IPS DF 6.9 (cell line): ENCODE results near the gene OR51M1.
"Not testable (repeated sequence)": the region's sequence is repeated elsewhere in the genome, so short reads cannot be mapped to it uniquely, and the experiment has no call there.

Experiments
- DNase-seq: peaks from one replicate; pipeline ENCODE4 v3.0.0-alpha.2; 2013; ENCODE audit warnings: low read depth, low spot score
- H3K27ac ChIP-seq: one replicate; pipeline ENCODE4 v1.5.1; 2013; ENCODE audit warnings: low read length, control low read depth
- H3K27me3 ChIP-seq: 2 replicates; pipeline ENCODE4 v1.6.1; 2013; ENCODE audit warnings: mild to moderate bottlenecking, low read length; ENCODE audit not compliant: control insufficient read depth, insufficient read depth
- H3K36me3 ChIP-seq: 2 replicates; pipeline ENCODE4 v1.6.1; 2013; ENCODE audit warnings: low read length; ENCODE audit not compliant: control insufficient read depth, insufficient read depth
- H3K4me1 ChIP-seq: 2 replicates; pipeline ENCODE4 v1.6.1; 2013; ENCODE audit warnings: low read length; ENCODE audit not compliant: control insufficient read depth, insufficient read depth
- H3K4me3 ChIP-seq: 2 replicates; pipeline ENCODE4 v1.5.1; 2013; ENCODE audit warnings: mild to moderate bottlenecking, low read length
- H3K9me3 ChIP-seq: 2 replicates; pipeline ENCODE4 v1.6.1; 2013; ENCODE audit warnings: low read length, inconsistent platforms; ENCODE audit not compliant: control insufficient read depth, insufficient read depth
- WGBS: extraction: QIAGEN DNeasy Blood & Tissue Kit; methylation state at CpG from one replicate; pipeline ENCODE4 v1.1.7; 2013; ENCODE audit warnings: mixed read lengths, missing lambda C conversion rate; ENCODE audit not compliant: insufficient read length, insufficient coverage; 5-methylcytosine and 5-hydroxymethylcytosine counted together

Gene OR51M1

GRCh38 chr11:5383576-5383975 lies at the start of gene OR51M1:
Gene OR51M1, plus strand, starts transcription at chr11:5383812. Its CDS starts 5,587 bp downstream, at chr11:5389399.
- whole genome bisulfite sequencing, result no CpG with 5 or more reads among the region's 1 CpG
- no peaks in the 10 kb centered on the region for H3K9me3 ChIP-seq
- H3K36me3 ChIP-seq, result no peaks in the 10 kb centered on the region
- no peaks in the 10 kb centered on the region for H3K27me3 ChIP-seq
- no peak within 1 kb of the TSS for H3K27ac ChIP-seq
- H3K4me3 ChIP-seq, result no peak within 1 kb of the TSS
- no peaks in the 10 kb centered on the region for H3K4me1 ChIP-seq
- no peak for DNase-seq

GRCh38 chr11:5335170-5335569 lies 48.4 kb upstream of the OR51M1 start:
- no peaks in the 10 kb centered on the region for H3K9me3 ChIP-seq
- WGBS, result no CpG with 5 or more reads among the region's 1 CpG
- H3K27ac ChIP-seq, result no peak overlapping the region
- H3K4me3 ChIP-seq, result no peak overlapping the region
- no peak for DNase-seq
- no peaks in the 10 kb centered on the region for H3K27me3 ChIP-seq
- no peaks in the 10 kb centered on the region for H3K4me1 ChIP-seq
- no peaks in the 10 kb centered on the region for H3K36me3 ChIP-seq

GRCh38 chr11:5336331-5336730 lies 47.3 kb upstream of the OR51M1 start:
- H3K9me3 ChIP-seq, result no peaks in the 10 kb centered on the region
- H3K27me3 ChIP-seq, result no peaks in the 10 kb centered on the region
- no peak overlapping the region for H3K27ac ChIP-seq
- H3K36me3 ChIP-seq, result no peaks in the 10 kb centered on the region
- H3K4me1 ChIP-seq, result no peaks in the 10 kb centered on the region
- no peak for DNase-seq
- H3K4me3 ChIP-seq, result no peak overlapping the region

- not testable (repeated sequence) for H3K4me1 ChIP-seq, DNase-seq, H3K36me3 ChIP-seq, H3K27me3 ChIP-seq, H3K27ac ChIP-seq, H3K4me3 ChIP-seq, H3K9me3 ChIP-seq
- no CpG with 5 or more reads among the region's 1 CpG for WGBS
Measured at GRCh38 chr11:5337253-5337652, 46.4 kb upstream of the OR51M1 start.

GRCh38 chr11:5339771-5340322 lies 43.8 kb upstream of the OR51M1 start:
- no peaks in the 10 kb centered on the region for H3K27me3 ChIP-seq
- no peaks in the 10 kb centered on the region for H3K36me3 ChIP-seq
- H3K27ac ChIP-seq, result no peak overlapping the region
- no peak overlapping the region for H3K4me3 ChIP-seq
- no peak for DNase-seq
- H3K4me1 ChIP-seq, result no peaks in the 10 kb centered on the region
- H3K9me3 ChIP-seq, result no peaks in the 10 kb centered on the region
- no CpG with 5 or more reads among the region's 1 CpG for WGBS

GRCh38 chr11:5343474-5344335 lies 39.9 kb upstream of the OR51M1 start, which contains the start of gene OR51B5:
Gene OR51B5, minus strand, starts transcription at chr11:5343524. Its CDS starts 0 bp downstream, at chr11:5343524.
- no peaks in the 10 kb centered on the region for H3K4me1 ChIP-seq
- WGBS, result no CpG with 5 or more reads among the region's 6 CpGs
- H3K4me3 ChIP-seq, result no peak within 1 kb of the TSS
- no peaks in the 10 kb centered on the region for H3K27me3 ChIP-seq
- no peak for DNase-seq
- H3K27ac ChIP-seq, result no peak within 1 kb of the TSS
- no peaks in the 10 kb centered on the region for H3K36me3 ChIP-seq
- H3K9me3 ChIP-seq, result no peaks in the 10 kb centered on the region

GRCh38 chr11:5345831-5346230 lies 37.8 kb upstream of the OR51M1 start:
- no peak for DNase-seq
- 100% methylated on average over 1 of the region's 3 CpGs for WGBS
- no peaks in the 10 kb centered on the region for H3K4me1 ChIP-seq

GRCh38 chr11:5348551-5349194 lies 34.9 kb upstream of the OR51M1 start:
- no peak overlapping the region for H3K27ac ChIP-seq
- no peaks in the 10 kb centered on the region for H3K27me3 ChIP-seq
- no CpG with 5 or more reads among the region's 3 CpGs for WGBS
- no peak overlapping the region for H3K4me3 ChIP-seq
- no peaks in the 10 kb centered on the region for H3K4me1 ChIP-seq
- no peaks in the 10 kb centered on the region for H3K9me3 ChIP-seq
- no peaks in the 10 kb centered on the region for H3K36me3 ChIP-seq
- DNase-seq, result no peak

More at GRCh38 chr11:5345831-5346230, 37.8 kb upstream of the OR51M1 start:
- H3K9me3 ChIP-seq, result no peaks in the 10 kb centered on the region
- no peaks in the 10 kb centered on the region for H3K27me3 ChIP-seq
- no peak overlapping the region for H3K4me3 ChIP-seq
- no peaks in the 10 kb centered on the region for H3K36me3 ChIP-seq
- no peak overlapping the region for H3K27ac ChIP-seq

GRCh38 chr11:5349550-5349949 lies 34.1 kb upstream of the OR51M1 start:
- Histone ChIP-seq H3K4me3 (no peak overlapping the region), H3K27ac (no peak overlapping the region), H3K27me3 (no peaks in the 10 kb centered on the region), H3K9me3 (no peaks in the 10 kb centered on the region), H3K36me3 (no peaks in the 10 kb centered on the region), H3K4me1 (no peaks in the 10 kb centered on the region)
- no peak for DNase-seq
- WGBS, result no CpG with 5 or more reads among the region's 1 CpG

- DNase-seq, result no peak
- Histone ChIP-seq H3K27me3 (no peaks in the 10 kb centered on the region), H3K36me3 (no peaks in the 10 kb centered on the region), H3K27ac (no peak within 1 kb of the TSS), H3K9me3 (no peaks in the 10 kb centered on the region), H3K4me3 (no peak within 1 kb of the TSS), H3K4me1 (no peaks in the 10 kb centered on the region)
- WGBS, result 100% methylated on average over 1 of the region's 1 CpG
Measured at GRCh38 chr11:5351208-5351607, 32.4 kb upstream of the OR51M1 start, which contains the start of gene OR51B6. Gene OR51B6, plus strand, starts transcription at chr11:5351508. Its CDS starts 0 bp downstream, at chr11:5351508.
